ENCODE results near the gene LRRK1.

The LRRK1 gene

DNA sequence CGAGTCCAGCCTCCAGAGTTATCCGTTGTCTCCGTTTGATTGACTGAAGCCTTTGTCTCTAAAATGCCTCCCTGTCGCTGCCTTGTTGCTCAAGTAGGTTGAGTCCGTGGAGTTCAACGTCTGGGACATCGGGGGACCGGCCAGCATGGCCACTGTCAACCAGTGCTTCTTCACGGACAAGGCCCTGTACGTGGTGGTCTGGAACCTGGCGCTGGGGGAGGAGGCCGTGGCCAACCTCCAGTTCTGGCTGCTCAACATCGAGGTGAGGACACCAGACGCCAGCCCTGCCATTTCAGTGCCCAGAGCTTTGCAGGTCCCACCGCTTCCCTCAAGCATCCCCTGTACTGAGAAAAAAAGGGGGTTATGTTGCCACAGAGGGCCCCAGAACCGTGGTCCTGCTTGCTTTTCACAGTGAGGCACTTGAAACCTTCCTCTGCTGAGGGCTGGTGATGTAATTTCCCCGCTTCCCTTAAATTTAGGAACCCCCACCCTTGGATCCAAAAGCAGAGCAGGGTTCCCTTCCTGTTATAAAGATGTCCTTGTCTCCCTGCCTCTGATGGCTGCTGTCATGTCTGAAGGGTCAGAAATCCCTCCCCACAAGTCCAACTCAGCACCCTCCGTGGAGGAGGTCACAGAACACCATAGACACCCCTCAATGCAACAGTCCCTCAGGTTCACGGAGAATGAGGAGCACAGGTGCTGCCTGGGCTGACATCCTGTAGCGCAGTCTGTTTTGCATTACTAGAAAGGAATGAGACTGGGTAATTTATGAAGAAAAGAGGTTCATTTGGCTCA is 105.7 kb downstream of the LRRK1 start:
- DNase-seq (ENCODE audit: low spot score): no peak

DNA sequence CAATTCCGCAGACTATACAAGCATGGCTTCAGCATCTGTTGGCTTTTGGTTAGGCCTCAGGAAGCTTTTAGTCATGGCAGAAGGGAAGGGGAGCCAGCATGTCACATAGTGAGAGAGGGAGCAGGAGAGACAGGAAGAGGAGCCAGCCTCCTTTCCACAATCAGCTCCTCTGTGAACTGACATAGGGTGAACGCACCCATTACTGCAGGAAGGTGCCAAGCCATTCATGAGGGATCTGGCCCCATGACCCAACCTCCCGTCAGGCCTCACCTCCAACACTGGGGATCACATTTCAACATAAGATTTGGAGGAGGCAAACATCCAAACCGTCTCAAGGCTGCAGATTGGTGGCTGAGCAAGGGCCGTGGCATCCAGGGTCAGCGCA is 106.3 kb downstream of the LRRK1 start:
- DNase-seq (ENCODE audit: low spot score): no peak

DNA sequence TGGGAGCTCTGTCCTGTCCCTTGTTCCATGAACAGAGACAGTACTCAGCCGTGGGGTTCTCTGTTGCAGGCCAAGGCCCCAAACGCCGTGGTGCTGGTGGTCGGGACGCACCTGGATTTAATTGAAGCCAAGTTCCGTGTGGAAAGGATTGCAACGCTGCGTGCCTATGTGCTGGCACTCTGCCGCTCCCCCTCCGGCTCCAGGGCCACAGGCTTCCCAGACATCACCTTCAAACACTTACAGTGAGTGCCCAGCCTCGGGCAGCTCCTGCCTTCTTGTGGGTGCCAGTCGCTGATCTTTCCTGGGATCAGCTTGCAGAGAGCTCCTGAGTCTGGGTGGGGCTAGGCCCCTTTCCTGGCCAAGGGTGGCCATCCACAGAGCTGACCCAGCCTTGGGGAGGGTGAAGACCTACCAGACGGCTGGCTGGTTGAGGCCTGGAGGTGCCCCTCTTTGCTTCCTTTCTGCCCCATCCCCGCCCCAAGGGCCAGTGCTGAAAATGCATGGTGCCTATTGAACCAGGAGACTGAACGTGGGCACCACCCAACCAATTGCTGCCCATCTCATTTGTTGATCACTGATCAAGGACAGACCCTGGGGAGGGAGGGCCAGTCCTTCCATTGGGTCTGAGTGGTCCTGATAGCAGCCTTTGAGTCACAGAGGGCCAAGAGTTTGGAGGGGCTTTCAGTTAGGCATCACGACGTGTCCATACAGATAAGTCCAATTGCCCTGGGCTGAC is 106.9 kb downstream of the LRRK1 start:
- no peak for DNase-seq (ENCODE audit: low spot score)

DNA sequence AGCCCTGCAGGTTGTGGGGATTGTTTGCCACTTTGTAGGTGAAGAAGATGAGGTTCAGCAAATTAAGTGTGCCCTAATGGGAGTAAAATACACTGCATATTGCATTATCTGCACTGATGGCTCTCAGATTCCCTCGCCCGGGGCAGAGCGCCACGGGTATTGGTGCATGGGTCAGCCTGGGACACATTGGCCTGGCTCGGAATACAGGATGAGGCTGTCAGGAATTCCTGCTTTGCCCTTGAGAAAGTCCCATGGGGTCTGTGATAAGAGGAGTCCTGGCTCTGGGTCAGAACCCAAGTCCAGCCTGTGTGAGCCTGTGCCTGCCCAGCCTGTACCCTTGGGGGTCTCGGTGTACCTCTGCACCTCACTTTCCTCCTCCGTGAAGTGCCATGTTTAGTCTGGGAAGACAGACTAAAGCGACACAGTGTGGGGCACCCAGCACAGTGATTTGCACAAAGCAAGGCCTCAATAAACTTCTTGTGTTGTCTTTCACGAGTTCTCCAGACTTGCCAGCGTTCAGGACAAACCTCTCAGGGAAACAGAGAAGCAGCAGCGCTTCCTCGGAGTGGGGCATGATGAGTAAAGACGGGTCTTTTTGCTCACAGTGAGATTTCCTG is 107.6 kb downstream of the LRRK1 start:
- no peak for DNase-seq (ENCODE audit: low spot score)

DNA sequence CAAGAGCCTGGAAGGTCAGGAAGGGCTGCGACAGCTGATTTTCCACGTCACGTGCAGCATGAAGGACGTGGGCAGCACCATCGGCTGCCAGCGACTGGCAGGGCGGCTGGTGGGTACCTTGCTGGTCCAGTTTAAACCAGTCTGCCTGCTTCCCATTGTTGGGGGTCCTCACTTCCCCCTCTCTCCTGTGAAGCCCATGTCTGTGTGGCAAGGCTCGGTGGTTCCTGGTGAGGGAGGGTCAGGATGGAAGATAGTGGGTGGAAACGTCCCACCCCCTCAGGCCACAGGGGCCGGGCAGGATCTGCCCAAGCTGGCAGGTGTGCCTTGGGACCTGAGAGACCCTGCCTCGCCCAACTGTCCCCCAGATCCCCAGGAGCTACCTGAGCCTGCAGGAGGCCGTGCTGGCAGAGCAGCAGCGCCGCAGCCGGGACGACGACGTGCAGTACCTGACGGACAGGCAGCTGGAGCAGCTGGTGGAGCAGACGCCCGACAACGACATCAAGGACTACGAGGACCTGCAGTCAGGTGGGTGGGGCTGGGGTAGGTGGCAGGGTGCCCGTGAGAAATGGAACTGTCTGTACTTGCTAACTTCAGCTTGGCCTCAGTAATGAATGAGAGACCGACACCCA is 108.2 kb downstream of the LRRK1 start:
- no peak for DNase-seq (ENCODE audit: low spot score)

DNA sequence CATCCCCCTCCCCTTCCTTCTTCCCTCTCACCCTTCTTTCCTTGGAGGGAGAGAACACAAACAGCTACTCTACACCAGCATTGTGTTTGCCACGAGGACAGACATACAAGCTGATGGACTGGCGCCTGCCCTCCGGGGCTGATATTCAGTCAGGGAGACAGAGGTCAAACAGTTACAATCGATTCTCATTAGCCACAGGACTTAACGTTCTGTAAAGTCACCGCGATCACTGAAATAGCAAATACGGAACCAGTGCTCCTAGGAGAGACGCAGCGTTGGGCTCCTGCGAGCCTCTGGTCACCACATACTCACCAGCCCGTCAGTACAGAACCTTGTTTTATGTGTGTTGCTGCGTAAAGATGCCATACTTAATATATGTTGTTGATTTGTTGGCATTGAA is 108.8 kb downstream of the LRRK1 start:
- no peak for DNase-seq (ENCODE audit: low spot score)

DNA sequence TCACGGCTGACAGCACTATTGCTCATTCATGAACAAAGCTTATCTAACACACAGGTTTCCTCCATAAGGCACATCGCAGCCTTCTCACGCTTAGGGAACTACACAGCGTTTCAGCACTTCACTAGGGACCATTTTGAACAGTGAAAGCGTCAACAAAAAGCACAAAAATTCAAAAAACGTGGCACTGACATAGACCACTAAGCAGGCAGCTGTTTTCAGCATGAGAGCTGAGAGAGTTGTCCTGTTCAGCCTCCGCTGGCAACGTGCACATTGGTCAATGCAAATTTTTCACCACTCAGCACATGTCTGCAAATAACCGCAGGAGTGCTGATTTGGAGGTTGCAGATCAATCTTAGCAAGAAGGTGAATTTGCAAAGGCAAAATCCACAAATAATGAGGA is 109.2 kb downstream of the LRRK1 start:
- no peak for DNase-seq (ENCODE audit: low spot score)

DNA sequence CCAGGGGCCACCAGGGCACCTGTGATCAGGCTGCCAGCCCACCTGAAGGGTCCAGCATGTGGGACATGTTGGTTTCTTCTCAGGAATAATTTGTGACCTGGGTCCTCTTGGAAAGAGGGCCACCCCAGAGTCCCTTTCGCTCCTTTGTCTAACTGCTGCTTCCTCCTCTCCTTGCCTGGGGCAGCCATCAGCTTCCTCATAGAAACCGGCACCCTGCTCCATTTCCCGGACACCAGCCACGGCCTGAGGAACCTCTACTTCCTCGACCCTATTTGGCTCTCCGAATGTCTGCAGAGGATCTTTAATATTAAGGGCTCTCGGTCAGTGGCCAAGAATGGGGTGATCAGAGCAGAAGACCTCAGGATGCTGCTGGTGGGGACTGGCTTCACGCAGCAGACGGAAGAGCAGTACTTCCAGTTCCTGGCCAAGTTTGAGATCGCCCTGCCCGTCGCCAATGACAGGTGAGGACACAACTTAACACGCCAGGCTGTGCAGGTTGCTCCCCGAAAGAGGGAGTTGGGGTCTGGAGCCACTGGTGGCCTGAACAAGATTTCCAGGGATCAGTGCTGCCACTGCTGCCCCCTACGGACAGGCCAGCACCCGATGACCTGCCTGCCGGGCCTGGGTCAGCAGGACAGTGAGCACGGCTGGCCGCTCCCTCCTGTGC is 109.7 kb downstream of the LRRK1 start:
- no peak for DNase-seq (ENCODE audit: low spot score)

DNA sequence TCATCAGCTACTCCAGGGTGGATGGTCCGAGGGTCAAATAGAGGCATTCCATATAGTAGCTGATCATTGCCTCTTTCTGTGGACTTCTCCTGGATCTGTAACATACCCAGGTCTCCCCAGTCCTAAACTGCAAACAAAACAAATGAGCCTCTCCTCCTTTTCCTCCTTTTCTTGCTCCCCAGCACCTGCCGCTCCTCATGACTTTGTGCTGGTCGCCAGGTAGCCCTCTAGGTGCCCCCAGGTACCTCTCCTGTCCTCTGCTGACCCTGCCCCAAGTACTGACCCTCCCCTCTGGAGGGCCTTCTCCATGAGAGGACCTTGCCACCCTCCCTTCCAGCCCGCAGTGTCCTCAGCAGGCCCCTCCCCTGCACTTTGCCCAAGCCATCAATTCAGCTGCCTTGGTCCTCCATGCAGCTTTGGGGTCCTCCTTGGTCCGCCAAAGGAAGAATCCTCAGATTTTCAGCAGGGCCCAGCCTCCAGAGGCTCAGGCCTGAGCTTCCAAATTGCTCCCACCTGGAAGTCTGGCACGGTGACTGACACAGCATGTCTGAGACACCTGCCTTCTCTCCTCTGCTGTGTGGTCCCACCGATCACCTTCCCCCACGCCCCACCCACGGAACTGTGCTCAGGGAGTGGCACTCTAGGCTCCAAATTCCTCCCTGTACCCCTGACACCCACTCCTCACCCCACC is 111.0 kb downstream of the LRRK1 start:
- DNase-seq (ENCODE audit: low spot score): no peak

DNA sequence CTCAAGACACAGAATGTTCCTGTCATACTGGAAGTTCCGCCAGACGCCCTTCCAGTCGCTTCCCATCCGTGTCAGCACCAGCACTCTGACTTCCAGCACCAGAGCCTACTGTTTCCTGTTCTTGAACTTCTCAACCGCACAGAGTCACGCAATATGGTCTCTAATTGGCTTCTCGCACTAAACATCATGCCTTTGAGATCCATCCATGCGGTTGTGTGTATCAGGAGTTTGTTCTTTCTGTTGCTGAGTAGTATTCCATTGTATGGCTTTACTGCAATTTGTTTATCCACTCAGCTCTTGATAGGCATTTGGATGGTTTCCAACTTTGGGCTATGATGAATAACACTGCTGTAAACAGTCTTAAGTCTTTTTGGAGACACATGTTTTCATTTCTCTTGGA is 112.1 kb downstream of the LRRK1 start:
- DNase-seq (ENCODE audit: low spot score): no peak

DNA sequence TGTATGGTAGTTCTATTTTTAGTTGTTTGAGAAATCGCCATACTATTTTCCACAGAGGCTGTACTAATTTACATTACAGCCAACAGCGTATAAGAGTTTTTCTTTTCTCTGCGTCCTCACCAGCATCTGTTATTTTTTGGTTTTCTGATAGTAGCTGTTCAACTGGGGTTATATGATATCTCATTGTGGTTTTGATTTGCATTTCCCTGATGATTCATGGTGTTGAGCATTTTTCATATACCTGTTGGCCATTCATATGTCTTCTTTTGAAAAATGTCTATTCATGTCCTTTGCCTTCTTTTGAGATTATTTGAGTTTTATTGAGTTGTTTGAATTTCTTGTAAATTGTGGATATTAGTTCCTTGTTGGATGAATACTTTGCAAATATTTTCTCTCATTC is 114.6 kb downstream of the LRRK1 start:
- DNase-seq (ENCODE audit: low spot score): no peak

DNA sequence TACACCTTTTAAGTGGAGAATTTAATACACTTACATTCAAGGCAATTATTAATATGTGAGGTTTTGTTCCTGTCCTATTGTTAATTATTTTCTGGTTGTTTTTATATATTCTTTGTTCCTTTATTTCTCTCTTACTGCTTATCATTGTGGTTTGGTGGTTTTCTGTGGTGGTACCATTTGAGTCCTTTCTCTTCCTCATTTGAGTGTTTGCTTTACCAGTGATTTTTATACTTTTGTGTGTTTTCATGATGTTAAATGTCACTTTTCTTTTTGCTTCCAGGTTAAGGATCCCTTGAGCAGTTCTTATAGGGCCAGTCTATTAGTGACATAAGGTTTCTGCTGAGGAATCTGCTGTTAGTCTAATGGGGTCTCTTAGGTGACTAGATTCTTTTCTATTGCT is 116.5 kb downstream of the LRRK1 start:
- no peak for DNase-seq (ENCODE audit: low spot score)

DNA sequence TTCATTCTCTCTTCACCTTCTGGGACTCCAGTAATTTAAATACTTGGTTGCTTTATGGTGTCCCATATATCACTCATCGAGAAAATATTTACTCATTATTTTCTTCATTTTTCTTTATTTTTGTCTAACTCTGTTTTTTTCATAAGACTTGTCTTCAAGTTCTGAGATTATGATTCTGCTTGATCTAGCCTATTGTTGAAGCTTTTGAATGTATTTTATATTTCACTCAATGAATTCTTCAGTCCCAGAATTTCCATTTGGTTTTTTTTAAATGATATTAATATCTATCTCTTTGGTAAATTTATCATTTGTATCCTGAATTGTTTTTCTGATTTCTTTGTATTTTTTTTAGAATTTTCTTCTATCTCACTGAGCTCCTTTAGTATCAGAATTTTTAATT is 117.0 kb downstream of the LRRK1 start:
- no peak for DNase-seq (ENCODE audit: low spot score)

DNA sequence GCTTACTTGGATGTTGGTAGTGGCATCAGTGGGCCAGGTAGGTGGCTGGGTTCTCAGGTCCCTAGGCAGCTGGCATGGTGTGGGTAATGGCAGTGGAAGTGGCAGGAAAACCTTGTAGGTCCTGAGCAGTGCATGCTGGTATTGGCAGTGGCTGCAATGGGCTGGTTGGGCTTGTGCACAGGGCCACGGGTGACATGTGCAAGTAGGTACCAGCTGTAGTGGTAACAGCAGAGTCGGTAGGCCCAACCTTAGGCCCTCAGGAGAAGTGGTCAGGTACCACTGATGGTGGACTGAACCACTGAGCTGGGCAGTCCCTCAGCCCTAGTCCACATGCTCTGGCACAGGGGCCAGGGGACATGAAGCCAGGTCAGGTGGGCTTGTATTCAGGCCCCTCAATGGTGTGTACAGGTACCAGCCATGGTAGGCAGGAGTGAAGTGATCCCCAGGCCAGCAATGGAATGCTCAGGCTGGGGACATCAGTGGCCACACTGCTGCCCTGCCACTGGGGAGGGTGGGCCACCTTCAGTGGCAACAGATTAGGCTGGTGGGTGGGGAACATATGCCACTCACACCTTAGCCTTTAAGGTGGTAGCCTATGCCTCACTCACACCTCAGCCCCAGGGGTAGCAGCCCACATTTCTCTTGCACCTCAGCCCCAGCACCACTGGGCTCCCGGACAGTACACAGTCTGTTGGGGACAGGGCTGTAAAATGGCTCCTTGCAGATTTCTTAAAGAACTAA is 118.1 kb downstream of the LRRK1 start:
- no peak for DNase-seq (ENCODE audit: low spot score)

DNA sequence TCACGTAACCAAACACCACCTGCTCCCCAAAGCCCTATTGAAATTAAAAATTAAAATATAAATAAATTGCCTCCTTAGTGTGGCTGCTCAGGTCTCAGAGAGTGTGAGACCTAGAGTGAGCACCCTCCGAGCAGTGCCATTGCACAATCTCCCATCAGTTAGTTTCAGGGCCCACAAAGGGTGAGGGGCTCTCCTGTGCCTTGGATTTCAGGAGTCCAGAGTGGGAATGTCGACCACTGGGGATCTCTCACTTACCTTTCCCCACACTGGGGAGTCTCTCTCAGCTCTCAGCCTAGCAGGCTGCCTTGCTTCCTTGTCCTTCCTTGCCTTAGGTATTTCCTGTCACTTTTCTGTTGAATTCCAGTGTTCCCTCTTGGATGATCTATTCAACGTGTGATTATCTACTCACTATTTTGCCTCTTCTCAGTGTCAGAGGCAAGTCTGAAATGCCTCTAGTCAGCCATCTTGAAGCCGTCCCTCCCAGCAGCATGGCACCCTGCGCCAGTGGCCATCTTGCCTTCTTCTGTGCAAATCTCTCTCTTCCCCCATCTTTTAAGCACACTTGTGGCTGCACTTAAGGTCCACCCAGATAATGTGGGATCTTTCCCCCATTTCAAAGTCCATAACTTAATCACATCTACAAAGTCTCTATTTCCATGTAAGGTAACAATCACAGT is 119.3 kb downstream of the LRRK1 start:
- DNase-seq (ENCODE audit: low spot score): no peak

DNA sequence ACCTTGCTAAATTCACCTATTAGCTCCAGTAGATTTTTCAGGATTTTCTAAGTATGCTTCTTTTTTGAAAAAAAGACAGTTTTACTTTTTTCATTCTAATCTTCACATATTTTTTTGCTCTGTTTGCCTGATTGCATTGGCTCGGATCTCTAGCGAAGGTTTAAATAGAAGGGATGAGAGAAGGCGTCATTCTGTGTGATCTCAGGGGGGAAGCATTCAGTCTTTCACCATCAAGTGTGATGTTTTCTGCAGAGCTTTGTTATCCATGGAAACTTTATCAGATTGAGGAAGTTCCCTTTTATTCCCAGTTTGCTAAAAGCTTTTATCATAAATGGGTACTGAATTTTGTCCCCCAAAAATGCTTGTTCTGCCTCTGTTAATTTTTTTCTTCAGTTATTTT is 120.3 kb downstream of the LRRK1 start:
- no peak for DNase-seq (ENCODE audit: low spot score)

DNA sequence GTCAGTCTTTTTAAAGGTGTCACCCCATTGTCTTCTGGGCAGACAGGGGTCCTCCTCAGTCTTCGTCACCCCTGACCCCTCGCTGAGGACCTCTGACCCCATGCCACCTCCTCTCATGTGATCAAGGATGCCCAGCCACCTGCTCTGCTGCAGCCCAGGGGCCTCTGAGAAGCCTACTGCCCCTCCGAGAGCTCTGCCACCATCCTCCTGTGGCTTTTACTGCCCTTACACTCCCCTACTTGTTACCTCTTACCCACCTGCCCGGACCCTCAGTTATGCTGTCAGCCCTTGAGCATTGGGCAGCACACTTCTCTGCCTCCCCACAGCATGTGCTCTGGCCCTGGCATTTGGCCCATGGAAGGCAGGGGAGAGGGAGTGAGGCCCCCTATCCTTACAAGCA is 123.2 kb downstream of the LRRK1 start:
- no peak for DNase-seq (ENCODE audit: low spot score)

DNA sequence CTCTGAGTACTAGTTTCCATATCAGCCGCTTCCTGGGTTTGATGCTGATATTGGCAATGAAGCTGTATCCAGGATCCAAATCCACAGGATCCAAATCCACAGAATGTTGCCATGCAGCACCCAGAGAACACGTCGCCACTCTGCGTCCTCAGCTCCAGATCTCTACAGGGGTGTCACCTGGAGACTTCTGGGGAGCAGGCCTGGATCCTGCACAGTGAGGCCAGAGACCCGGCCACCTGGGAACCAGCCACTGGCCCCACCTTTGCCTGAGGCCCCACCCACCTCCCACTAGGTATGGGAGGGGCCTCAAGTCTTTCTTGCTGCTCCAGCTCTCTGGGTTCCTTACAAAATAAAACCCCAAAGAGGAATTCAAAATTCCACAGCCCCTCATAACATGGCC is 123.9 kb downstream of the LRRK1 start:
- DNase-seq (ENCODE audit: low spot score): no peak

DNA sequence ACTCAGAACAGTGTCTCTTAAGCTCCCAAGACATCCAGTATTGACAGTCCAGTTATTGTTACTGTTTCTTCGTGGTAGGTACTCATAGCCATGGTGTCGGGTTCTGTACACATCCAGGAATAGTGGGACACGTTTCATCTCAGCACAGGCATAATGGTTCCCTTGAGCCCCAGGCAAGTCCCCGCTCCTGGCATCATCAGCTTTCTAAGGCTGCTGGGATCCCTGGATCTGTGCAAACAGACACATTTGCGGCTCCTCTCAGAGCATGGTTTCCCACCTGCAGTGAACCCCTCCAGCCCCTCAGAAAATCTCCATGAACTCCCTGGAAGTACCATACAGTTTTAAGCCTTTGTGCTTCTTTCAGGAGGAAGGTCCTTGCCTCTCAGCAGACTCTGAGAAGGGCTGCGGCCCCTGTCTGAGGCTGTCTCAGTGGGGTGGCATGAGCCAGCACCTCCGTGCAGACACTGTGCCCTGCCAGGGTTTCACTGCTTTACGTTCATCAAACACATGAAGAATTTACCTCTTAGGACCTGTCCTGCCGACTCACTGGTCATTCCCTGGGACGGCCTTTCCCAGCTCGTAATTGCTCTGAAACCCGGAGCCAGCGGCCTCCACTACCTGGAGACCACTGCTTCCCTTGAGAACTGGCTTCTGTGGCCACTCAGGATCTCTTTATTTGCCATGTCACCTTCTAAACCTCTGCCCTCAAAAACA is 124.9 kb downstream of the LRRK1 start:
- no peak for DNase-seq (ENCODE audit: low spot score)
